Neutrophil (primary cell): ENCODE measurements around the gene SLC25A12.

Experiments
- H3K27ac ChIP-seq: fragments of 200-600 bp; sonication (generic); 2 replicates; pipeline ENCODE4 v1.5.1; 2016; ENCODE audit warnings: mild to moderate bottlenecking, moderate library complexity
- H3K27me3 ChIP-seq: fragments of 200-600 bp; sonication (generic); 2 replicates; pipeline ENCODE4 v1.6.0; 2016; ENCODE audit warnings: mild to moderate bottlenecking
- H3K36me3 ChIP-seq: fragments of 200-600 bp; sonication (generic); 2 replicates; pipeline ENCODE4 v1.5.1; 2017
- H3K4me1 ChIP-seq, 2 experiments: fragments of 200-600 bp in 1 of 2; sonication (generic) in 1 of 2; 1 replicate in 1 of 2; 2 replicates in 1 of 2; pipeline versions ENCODE4 v1.5.1 to v1.6.1; 2013 to 2016; ENCODE audit warnings: low read depth in 1 of 2, low read length in 1 of 2, mild to moderate bottlenecking in 1 of 2, moderate library complexity in 1 of 2; ENCODE audit not compliant: control insufficient read depth in 1 of 2, insufficient read depth in 1 of 2
- H3K4me3 ChIP-seq, 2 experiments: fragments of 200-600 bp in 1 of 2; sonication (generic) in 1 of 2; 1 replicate in 1 of 2; 2 replicates in 1 of 2; pipeline ENCODE4 v1.5.1; 2013 to 2016; ENCODE audit warnings: low read depth in 1 of 2, low read length in 1 of 2, mild to moderate bottlenecking in 1 of 2, moderate library complexity in 1 of 2
- H3K9me3 ChIP-seq: fragments of 200-600 bp; sonication (generic); 2 replicates; pipeline ENCODE4 v1.5.1; 2016
- TF ChIP-seq, protein P1 (sequence below): fragments of 200-600 bp; sonication (generic); IDR thresholded peaks from 2 replicates; pipeline ENCODE4 v1.5.1; 2016; ENCODE audit warnings: antibody characterized with exemption

Gene SLC25A12

DNA sequence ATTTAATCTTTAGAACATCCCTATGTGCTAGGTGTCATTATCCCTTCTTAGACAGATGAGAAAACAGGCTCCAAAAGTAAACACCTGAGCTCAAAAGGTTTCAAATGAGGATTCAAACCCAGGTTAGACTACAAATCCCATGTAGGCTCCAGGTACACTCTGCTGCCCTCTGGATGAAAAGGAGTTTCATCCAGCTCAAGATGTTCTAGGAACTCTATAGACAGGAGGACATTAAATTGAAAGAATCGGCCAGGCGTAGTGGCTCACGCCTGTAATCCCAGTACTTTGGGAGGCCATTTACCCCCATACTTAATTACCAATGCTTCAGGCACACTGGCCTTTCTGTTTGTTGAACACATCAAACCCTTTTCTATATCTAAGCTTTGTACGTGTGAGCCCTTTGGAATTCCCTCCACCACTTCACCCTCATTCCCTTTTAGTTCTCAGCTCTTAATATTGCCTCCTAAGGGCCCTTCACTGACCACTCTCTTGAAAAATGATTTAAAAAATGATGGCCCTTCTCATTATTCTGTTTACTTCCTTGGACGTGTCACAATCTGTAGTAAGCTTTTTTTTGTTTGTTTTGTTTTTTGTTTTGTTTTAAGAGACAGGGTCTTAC lies 10.7 kb downstream of the SLC25A12 start:
- no peaks in the 10 kb centered on the region for H3K9me3 ChIP-seq
- TF ChIP-seq, protein P1, sequence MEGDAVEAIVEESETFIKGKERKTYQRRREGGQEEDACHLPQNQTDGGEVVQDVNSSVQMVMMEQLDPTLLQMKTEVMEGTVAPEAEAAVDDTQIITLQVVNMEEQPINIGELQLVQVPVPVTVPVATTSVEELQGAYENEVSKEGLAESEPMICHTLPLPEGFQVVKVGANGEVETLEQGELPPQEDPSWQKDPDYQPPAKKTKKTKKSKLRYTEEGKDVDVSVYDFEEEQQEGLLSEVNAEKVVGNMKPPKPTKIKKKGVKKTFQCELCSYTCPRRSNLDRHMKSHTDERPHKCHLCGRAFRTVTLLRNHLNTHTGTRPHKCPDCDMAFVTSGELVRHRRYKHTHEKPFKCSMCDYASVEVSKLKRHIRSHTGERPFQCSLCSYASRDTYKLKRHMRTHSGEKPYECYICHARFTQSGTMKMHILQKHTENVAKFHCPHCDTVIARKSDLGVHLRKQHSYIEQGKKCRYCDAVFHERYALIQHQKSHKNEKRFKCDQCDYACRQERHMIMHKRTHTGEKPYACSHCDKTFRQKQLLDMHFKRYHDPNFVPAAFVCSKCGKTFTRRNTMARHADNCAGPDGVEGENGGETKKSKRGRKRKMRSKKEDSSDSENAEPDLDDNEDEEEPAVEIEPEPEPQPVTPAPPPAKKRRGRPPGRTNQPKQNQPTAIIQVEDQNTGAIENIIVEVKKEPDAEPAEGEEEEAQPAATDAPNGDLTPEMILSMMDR, result no peak
- H3K27me3 ChIP-seq, result no peaks in the 10 kb centered on the region
- no peak overlapping the region for H3K27ac ChIP-seq
- no peak overlapping the region for H3K4me3 ChIP-seq
- H3K4me1 ChIP-seq, result no peaks in the 10 kb centered on the region
- no peaks in the 10 kb centered on the region for H3K36me3 ChIP-seq

GRCh38 chr2:171882089-171882769 lies 11.8 kb downstream of the SLC25A12 start:
- TF ChIP-seq, protein P1, result no peak
- Histone ChIP-seq H3K4me1 (no peaks in the 10 kb centered on the region), H3K9me3 (no peaks in the 10 kb centered on the region), H3K36me3 (no peaks in the 10 kb centered on the region), H3K4me3 (no peak overlapping the region), H3K27me3 (no peaks in the 10 kb centered on the region), H3K27ac (no peak overlapping the region)

GRCh38 chr2:171880774-171881173 lies 13.3 kb downstream of the SLC25A12 start:
- Histone ChIP-seq H3K9me3 (no peaks in the 10 kb centered on the region), H3K4me3 (no peak overlapping the region), H3K4me1 (no peaks in the 10 kb centered on the region), H3K27ac (no peak overlapping the region), H3K27me3 (no peaks in the 10 kb centered on the region), H3K36me3 (no peaks in the 10 kb centered on the region)
- TF ChIP-seq, protein P1, result no peak

DNA sequence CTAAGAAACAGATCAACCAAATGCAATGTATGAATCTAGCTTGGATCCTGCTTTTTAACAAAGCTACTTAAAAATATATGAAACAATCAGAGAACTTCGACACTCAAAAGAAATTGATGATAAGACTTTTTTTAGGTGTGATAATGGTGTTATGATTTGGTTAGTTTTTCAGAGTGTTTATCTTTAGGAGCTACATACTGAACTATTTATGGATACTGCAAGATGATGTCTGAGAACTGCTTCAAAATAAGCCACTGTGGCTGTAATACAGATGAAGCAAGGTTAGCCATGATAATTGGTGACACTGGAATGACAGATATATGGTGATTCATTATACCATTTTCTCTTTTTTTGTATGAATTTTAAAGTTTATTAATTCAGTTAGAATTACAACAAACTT lies 14.2 kb downstream of the SLC25A12 start:
- no peaks in the 10 kb centered on the region for H3K27me3 ChIP-seq
- no peak overlapping the region for H3K4me3 ChIP-seq
- H3K4me1 ChIP-seq, result no peaks in the 10 kb centered on the region
- no peak overlapping the region for H3K27ac ChIP-seq
- no peaks in the 10 kb centered on the region for H3K9me3 ChIP-seq
- TF ChIP-seq, protein P1, result no peak
- no peaks in the 10 kb centered on the region for H3K36me3 ChIP-seq

- Histone ChIP-seq H3K27me3 (no peaks in the 10 kb centered on the region), H3K36me3 (no peaks in the 10 kb centered on the region), H3K27ac (no peak overlapping the region), H3K4me3 (no peak overlapping the region), H3K9me3 (no peaks in the 10 kb centered on the region), H3K4me1 (no peaks in the 10 kb centered on the region)
- TF ChIP-seq, protein P1, result no peak
Observed at GRCh38 chr2:171878481-171878993, 15.5 kb downstream of the SLC25A12 start.
